ENCODE results near the gene SPOCK1.

SPOCK1 gene

GRCh38 chr5:137072361-137073115, 426.6 kb downstream of the SPOCK1 start:
- peak; percentile 12 for DNase-seq (ENCODE audit: extremely low read depth, insufficient read length)
- no peak for TF ChIP-seq CTCF (IDR thresholded peaks at IDR 0.05; ENCODE audit: insufficient read depth, low read length, poor library complexity, severe bottlenecking)
- Histone ChIP-seq H3K36me3 (ENCODE audit: control insufficient read depth, insufficient read depth, low read length) (no peaks in the 10 kb centered on the region), H3K27me3 (replicated peaks; ENCODE audit: control insufficient read depth, insufficient read depth, low read length) (no peaks in the 10 kb centered on the region; the same call in none of the 2 replicates), H3K4me3 (replicated peaks; ENCODE audit: low read depth, low read length) (no peak overlapping the region)

GRCh38 chr5:137071931-137072330, 427.2 kb downstream of the SPOCK1 start:
- TF ChIP-seq CTCF (IDR thresholded peaks at IDR 0.05; ENCODE audit: insufficient read depth, low read length, poor library complexity, severe bottlenecking), result no peak
- Histone ChIP-seq H3K36me3 (ENCODE audit: control insufficient read depth, insufficient read depth, low read length) (no peaks in the 10 kb centered on the region), H3K4me3 (replicated peaks; ENCODE audit: low read depth, low read length) (no peak overlapping the region), H3K27me3 (replicated peaks; ENCODE audit: control insufficient read depth, insufficient read depth, low read length) (no peaks in the 10 kb centered on the region; the same call in none of the 2 replicates)
- no peak for DNase-seq (ENCODE audit: extremely low read depth, insufficient read length)

- no peak for TF ChIP-seq CTCF (IDR thresholded peaks at IDR 0.05; ENCODE audit: insufficient read depth, low read length, poor library complexity, severe bottlenecking)
- H3K36me3 ChIP-seq (ENCODE audit: control insufficient read depth, insufficient read depth, low read length), result no peaks in the 10 kb centered on the region
- H3K4me3 ChIP-seq (replicated peaks; ENCODE audit: low read depth, low read length), result no peak overlapping the region
- DNase-seq (ENCODE audit: extremely low read depth, insufficient read length), result no peak
- no peaks in the 10 kb centered on the region; the same call in none of the 2 replicates for H3K27me3 ChIP-seq (replicated peaks; ENCODE audit: control insufficient read depth, insufficient read depth, low read length)
These were observed 427.6 kb downstream of the SPOCK1 start for GRCh38 chr5:137071526-137071925.

GRCh38 chr5:137070521-137070920, 428.6 kb downstream of the SPOCK1 start:
- H3K4me3 ChIP-seq (replicated peaks; ENCODE audit: low read depth, low read length), result no peak overlapping the region
- H3K36me3 ChIP-seq (ENCODE audit: control insufficient read depth, insufficient read depth, low read length), result no peaks in the 10 kb centered on the region
- H3K27me3 ChIP-seq (replicated peaks; ENCODE audit: control insufficient read depth, insufficient read depth, low read length), result no peaks in the 10 kb centered on the region; the same call in none of the 2 replicates
- DNase-seq (ENCODE audit: extremely low read depth, insufficient read length), result no peak
- no peak for TF ChIP-seq CTCF (IDR thresholded peaks at IDR 0.05; ENCODE audit: insufficient read depth, low read length, poor library complexity, severe bottlenecking)

GRCh38 chr5:137069358-137069757, 429.8 kb downstream of the SPOCK1 start:
- Histone ChIP-seq H3K36me3 (ENCODE audit: control insufficient read depth, insufficient read depth, low read length) (no peaks in the 10 kb centered on the region), H3K4me3 (replicated peaks; ENCODE audit: low read depth, low read length) (no peak overlapping the region), H3K27me3 (replicated peaks; ENCODE audit: control insufficient read depth, insufficient read depth, low read length) (no peaks in the 10 kb centered on the region; the same call in none of the 2 replicates)
- no peak for TF ChIP-seq CTCF (IDR thresholded peaks at IDR 0.05; ENCODE audit: insufficient read depth, low read length, poor library complexity, severe bottlenecking)
- DNase-seq (ENCODE audit: extremely low read depth, insufficient read length), result no peak
